ENCODE results near the gene DCUN1D3.
"Not testable (repeated sequence)": the region's sequence is repeated elsewhere in the genome, so short reads cannot be mapped to it uniquely, and the experiment has no call there.

The DCUN1D3 gene

GRCh38 chr16:20806168-20807050 lies 93.7 kb downstream of the DCUN1D3 start, which contains the start of the genes ERI2 and REXO5:
Gene ERI2, minus strand, starts transcription at chr16:20806472. Its CDS starts 42 bp downstream, at chr16:20806430.
Gene REXO5, plus strand, starts transcription at chr16:20806527. Its CDS starts 427 bp downstream, at chr16:20806954.
- Histone ChIP-seq H3K9me3 (no peaks in the 10 kb centered on the region), H3K4me3 (peak within 1 kb of the TSS; percentile 66 to 68), H3K27me3 (no peaks in the 10 kb centered on the region), H3K36me3 (peaks cover 0 to 6% (median 0%) of the 10 kb centered on the region in 3 donors), H3K27ac (peak within 1 kb of the TSS; percentile 80 to 88), H3K4me1 (peaks cover 0 to 19% (median 8%) of the 10 kb centered on the region in 4 donors)
- intact Hi-C loops (cut with DNase I; ENCODE audit: low total_unique reads), result no loop called here
- DNase-seq, result peak; percentile 90 to 94
- peak; percentile 30 to 44 for TF ChIP-seq CTCF (IDR thresholded peaks at IDR 0.05)

GRCh38 chr16:20805684-20806167 lies 94.4 kb downstream of the DCUN1D3 start:
- H3K27ac ChIP-seq, result peak overlapping the region; percentile 80 to 88

More at GRCh38 chr16:20805684-20806167, 94.4 kb downstream of the DCUN1D3 start:
- Histone ChIP-seq H3K4me1 (peaks cover 0 to 19% (median 8%) of the 10 kb centered on the region in 4 donors), H3K4me3 (peak overlapping the region; percentile 66 to 68)
- H3K9me3 ChIP-seq; intact Hi-C loops (cut with DNase I; ENCODE audit: low total_unique reads); H3K27me3 ChIP-seq; H3K36me3 ChIP-seq; DNase-seq: not testable (repeated sequence)

Measured in tibial artery (tissue), 4 donors.